SKM-1 (cell line): ENCODE data around the gene OR51E1.

Experiments
- DNase-seq: peaks from one replicate; lab custom pipeline; 2025; ENCODE audit not compliant: unreplicated experiment; lab: John Stamatoyannopoulos, UW

The OR51E1 gene, protein sequence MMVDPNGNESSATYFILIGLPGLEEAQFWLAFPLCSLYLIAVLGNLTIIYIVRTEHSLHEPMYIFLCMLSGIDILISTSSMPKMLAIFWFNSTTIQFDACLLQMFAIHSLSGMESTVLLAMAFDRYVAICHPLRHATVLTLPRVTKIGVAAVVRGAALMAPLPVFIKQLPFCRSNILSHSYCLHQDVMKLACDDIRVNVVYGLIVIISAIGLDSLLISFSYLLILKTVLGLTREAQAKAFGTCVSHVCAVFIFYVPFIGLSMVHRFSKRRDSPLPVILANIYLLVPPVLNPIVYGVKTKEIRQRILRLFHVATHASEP

DNA sequence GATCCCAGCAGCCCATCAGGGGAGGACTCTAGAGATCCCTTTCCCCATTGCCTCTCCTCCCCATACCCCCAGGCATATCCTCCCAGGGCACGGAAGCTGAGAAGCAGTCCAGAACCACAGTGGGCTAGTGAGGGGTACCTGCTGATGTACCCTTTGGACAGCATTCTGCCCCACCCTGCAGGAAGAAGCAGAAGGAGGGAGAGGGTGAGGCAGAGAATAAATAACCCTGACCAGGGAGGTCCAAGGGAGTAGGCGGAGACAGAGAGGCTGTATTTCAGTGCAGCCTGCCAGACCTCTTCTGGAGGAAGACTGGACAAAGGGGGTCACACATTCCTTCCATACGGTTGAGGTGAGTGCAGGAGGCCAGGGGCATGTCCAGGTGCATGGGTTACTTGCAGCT lies at the start of gene OR51E1:
Gene OR51E1 (plus strand): TSS at position 301 of the 400 bp plus-strand sequence. CDS start 8,545 bp downstream, outside the sequence.
- DNase-seq, result no peak

DNA sequence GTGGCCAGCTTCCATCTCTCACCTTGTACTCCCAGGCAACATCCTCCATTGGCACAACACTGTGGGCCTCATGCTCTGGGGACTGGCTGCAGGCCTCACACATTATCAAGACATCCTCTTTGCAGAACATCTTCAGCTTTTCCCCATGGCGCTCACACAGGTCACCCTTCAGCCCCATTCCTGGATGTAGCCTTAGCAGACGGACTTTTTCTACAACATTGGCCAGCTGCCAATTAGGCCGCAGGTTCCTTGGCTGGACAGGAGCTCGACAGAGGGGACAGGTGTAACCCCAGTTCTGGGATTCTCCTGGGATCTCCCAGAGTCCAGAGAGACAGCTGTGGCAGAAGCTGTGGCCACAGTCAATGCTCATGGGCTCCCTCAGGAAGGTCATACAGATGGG lies 38.7 kb upstream of the OR51E1 start:
- DNase-seq, result no peak

DNA sequence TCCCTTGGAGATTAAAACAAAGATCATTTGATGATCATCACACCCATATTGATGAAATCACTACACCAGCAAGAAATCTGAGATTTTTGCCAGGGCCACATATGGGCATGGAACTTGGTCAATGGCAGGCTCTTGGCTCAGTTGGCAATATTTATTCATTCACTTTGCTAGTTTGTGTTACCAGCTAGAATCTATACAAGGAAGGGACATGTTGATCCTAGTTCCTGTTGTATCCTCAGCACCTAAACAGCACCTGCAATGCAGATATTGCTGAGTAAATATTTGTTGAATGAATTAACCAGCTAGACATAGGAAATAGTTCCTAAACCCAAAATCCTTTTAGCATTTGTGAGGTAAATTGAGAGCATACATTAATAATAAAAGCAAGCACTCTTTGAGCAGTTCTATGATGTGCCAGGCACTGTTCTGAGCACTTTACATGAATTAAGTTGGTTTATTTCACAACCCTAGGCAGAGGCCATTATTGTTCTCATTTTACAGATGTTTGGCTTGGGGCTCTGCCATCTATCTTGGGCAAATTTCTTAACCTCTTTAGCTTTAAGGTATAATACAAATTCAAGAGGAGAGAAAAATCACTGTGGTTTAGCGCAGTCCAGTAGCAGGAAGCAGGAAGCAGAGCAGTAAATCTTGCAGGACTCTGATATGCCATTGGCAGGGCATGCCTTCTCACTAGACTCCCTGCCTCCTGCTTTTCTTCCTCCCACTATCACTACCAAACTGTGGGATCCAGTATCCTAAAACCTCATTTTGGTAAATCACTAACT lies 37.4 kb upstream of the OR51E1 start:
- DNase-seq, result no peak

DNA sequence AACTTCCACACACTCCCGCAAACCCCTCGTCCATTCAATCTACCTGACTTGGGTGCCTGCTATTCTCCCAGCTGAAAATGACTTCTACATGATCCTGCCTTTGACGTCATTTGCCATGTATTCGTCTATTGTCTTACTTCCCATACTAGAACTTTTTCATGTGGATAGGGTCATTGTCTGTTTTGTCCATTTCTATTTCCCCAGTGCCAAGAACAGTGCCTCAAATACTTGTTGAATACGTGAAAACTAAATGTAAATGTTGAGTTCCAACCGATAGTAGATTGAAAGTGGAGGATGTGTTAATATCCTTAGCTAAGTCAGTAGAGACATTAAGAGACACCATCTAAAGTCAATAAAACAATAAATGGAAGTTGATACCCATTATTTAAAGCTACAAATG lies 36.7 kb upstream of the OR51E1 start:
- DNase-seq, result no peak

DNA sequence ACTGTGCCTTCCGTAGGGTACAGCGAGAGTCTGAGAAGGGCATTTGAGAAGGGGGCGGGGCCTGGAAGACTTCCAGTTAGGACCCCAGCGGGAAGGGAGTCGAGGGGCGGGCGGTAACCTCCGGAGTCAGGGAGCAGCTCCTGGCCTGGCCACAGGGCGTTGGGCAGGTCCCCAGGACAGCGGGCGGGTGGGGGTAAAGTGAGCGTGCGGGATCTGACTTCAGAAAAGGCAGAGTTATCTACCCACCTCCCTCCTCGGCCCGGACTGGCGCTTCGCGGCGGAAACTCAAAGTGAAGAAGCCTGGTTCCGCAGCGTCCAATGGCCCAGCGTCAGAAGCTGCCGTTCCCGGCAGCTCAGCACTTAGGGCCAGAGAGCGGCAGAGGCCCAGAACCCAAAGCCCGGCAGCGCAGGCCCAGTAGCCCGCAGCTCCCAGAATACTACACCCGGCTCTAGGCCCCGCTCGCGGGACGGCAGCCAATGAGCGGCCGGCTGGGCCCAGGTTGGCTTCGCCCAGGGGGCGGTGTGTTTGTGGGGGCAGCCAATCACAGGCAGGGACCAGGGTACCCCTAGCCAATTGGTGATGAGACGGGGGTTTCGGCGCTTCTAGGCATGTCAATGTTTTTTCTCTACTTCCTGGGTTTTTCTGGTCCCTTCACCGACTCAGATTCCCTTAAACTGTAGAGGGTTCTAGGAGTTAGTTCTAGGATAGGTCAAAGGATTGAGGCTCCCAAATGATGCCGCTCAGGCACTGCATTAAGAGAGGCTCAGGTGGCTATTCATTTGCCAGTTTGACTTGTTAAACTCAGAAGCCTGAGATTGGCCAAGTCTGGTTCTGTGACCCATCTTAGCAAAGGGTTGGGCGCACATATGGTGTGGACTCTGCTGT lies 35.8 kb upstream of the OR51E1 start, which contains the start of gene TRIM68:
Gene TRIM68 (minus strand): TSS at position 451 of the 886 bp plus-strand sequence. CDS start 2,727 bp downstream, outside the sequence.
- peak; percentile 79 for DNase-seq

DNA sequence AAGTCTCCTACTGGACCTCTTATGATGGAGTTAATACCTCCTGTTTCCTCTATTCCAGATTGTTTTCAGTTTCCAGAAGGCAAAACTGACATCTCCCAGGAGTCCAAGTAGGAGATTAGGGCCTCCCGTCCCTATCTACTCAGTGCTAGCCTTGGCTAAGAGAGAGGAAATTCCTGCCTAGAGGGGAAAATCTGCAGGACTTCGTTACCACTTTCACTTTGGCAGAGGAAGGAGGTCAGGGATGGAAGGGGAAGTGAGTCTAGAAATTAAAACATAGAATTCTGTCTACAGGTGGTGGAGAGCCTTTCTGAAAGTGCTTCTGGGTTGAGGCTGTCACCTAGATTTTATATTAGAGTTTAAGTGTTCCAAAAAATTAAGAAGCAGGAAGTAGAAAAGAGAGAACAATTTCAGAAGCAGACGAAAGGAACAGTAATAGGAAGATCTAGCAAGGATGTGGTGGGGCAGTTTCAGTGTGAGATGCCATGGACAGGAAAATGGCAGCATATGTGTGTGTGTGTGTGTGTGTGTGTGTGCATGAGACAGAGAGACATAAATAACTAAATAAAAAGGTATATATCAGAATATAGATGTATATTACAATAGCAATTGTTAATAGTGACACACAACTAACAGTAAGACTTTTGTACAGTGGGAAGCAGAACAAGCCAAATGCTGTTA lies 33.4 kb upstream of the OR51E1 start:
- no peak for DNase-seq

DNA sequence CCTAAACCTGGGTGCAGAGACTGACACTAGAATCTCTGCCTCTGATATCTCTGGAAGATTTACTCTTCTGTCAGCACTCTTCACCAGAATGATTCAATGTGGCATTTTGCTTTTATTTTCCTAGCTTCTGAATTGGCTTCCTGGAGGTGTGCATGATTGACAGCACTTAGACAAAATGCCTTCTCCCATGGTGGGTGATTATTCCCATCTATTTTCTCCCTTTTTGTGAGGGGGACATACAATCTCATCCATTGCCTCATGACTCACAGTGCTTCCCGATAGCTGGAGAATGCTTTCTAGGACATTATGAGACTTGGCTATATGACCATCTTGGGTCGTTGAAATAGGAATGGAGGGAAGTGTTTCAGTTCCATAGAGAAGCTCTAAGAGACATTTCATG lies 31.8 kb upstream of the OR51E1 start:
- no peak for DNase-seq

DNA sequence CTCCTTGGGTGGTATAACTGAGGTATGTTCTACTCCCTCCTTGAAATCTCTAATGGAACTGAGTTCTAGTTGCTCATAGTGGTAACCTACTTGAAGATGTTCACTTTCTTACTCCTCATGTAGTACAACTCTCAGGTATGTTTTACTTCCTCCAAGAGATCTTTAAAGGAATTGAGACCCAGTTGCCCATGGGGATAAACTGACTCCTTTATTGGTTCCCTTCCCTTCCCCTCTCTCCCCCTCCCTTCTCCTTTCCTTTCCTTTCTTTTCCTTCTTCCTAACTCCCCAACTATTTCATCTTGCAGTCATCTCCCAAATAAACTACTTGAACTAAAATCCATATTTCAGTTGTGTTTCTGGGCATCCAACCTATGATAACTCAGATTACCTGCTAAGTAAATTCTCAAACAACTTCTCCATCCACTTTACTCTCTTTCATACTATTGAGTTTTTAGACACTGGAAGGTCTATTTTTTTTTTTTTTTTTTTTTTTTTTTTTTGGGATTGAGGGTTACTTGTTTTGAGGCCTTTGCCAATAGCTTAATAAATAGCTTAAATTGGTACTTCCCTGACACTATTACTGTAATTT lies 27.8 kb upstream of the OR51E1 start:
- DNase-seq, result no peak

DNA sequence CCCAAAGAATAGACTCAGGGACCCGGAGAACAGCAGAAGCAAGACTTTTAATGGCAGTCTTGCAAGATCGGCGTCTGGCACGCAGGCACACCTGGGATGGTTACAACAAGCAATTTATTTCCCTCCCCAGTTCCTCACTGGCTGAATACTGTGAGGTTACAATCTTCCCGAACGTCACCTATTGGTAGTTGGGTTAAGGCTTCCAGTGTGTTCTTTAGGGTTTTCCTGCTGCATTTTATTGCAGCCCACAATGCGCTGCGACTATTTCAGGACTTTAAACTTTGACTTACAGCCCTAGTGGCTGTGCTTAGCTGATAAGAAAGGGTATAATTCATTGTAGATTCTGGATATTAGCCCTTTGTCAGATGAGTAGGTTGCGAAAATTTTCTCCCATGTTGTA lies 24.3 kb upstream of the OR51E1 start:
- no peak for DNase-seq

DNA sequence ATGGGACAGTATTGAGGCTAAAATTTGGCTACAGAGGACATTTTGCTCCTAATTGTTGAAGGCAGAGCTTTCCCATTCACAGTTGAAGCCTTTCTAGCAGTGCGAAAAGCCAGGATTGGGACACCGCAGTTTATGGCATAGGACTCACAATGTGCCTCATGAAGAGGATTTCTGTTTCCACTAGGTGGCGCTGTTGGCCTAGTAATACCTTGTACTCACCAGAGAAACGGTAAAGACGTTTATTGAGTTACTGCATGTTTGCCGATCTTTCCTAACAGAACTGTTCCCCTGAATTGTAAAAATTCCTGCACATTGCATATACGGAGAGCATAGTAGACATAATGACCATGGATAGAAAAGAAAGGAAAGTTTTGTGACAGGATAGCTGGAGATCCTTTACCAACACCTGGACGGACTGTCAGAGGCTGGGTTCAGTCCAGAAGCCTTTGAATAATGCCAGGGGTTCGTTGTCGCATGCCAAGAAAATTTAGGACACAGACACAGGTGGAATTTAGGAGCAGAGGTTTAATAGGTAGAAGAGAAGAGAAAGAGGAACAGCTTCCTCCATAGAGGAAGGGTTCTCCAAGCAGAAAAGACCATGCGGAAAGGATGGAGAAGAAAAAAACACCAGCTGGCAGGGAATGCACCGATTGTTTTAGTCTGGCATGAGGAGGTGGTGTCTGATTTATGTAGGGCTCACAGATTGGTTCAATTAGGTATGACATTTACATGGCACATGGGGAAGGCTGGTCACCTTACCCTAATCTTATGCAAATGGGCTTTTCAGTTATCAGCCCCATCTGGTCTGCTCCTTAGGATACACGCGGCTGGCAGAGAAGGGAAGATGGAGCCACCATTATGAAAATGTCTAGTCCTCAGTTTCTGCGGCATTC lies 17.3 kb upstream of the OR51E1 start:
- DNase-seq, result peak; percentile 52

DNA sequence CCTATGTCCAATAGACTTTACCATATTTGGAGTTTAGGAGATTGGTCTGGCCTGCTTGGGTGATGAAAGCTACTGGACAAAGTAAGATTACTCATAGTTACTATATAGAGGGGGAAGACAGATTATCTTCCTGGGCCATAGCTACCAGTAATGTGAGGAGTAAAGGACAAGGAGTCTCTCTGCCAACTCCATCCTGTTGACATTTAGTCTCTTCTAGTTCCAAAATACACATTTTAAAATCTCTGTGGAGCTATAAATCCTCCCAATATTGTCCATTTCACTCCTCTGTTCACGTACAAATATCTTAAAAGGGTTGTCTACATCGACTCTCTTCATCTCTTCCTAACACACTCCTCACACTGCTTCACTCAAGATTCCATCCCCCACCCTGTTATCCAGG lies 7.6 kb upstream of the OR51E1 start:
- DNase-seq, result no peak

DNA sequence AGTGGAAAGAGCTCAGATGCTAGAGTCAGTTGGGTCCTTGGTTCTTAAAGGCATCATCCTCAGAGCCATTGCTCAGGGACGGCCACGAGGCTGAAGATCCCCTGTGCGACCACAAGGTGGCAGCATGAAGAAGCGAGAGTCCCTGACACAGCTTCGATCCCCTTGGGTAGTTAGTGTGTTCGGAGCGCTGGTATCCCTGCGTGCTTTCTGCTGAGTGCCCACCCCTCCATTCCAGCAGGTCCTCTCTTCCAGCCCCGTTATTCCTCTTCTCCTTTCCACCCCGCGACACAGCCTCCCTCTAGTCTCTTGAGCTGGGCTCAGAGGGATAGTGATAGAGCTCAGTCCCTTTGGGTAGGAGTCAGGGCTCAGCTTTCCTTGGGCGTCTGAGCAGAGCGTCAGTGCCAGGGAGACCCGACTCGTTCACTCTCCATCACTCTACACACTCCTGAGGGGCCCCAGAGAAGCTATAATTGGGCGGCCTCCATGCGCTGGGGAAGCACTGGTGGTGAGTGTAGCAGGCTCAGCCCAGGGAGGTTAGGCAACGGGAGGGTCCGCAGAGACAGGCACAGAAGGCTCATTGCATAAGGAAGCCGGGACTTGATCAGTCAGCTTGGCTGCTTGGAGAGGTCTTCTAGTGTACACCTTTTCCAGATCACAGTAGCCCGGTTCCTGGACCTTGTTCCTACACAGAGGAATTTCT lies 6.7 kb upstream of the OR51E1 start, which contains the start of gene OR51D1:
Gene OR51D1 (plus strand): TSS at position 516 of the 700 bp plus-strand sequence. CDS start 2,314 bp downstream, outside the sequence.
- DNase-seq, result peak; percentile 42

DNA sequence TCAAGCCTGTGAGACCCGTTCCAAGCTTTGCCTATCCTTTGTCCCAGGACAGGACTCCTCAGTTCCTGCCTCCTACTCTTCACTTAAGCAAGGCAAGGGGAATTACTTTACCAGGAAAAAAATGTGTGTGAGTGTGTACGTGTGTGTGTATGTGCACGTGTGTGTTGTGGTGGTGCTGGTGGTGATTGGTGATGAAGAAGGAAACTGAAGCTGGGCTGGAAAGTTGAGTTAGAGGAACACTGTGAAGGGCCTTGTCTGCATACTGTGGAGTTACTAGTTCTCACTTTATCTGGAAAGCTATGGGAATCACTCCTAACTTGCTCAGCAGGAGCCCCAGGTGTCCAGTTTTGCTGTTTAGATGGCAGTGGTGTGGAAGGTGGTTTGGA lies 6.1 kb upstream of the OR51E1 start:
- DNase-seq, result no peak

DNA sequence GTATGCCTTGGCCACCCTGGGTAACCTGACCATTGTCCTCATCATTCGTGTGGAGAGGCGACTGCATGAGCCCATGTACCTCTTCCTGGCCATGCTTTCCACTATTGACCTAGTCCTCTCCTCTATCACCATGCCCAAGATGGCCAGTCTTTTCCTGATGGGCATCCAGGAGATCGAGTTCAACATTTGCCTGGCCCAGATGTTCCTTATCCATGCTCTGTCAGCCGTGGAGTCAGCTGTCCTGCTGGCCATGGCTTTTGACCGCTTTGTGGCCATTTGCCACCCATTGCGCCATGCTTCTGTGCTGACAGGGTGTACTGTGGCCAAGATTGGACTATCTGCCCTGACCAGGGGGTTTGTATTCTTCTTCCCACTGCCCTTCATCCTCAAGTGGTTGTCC lies 3.9 kb upstream of the OR51E1 start:
- no peak for DNase-seq

DNA sequence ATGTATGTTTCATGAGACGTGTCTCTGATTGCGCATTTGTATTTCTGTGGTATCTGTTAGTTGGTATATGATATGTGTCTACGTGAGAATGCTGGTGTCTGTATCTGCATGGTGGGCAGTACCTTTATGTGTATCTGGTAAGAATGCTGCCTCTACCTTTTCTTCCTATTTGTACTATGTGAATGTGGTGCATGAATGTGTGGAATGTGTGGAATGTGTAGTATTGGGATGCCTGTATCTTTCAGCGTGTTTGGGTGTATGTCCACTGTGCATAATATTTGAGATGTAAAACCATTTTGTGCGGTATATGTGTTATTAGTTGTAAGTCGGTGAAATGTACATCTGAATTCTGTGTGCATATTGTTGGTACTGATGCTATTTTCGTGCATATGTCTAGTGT lies 2.3 kb upstream of the OR51E1 start:
- no peak for DNase-seq

DNA sequence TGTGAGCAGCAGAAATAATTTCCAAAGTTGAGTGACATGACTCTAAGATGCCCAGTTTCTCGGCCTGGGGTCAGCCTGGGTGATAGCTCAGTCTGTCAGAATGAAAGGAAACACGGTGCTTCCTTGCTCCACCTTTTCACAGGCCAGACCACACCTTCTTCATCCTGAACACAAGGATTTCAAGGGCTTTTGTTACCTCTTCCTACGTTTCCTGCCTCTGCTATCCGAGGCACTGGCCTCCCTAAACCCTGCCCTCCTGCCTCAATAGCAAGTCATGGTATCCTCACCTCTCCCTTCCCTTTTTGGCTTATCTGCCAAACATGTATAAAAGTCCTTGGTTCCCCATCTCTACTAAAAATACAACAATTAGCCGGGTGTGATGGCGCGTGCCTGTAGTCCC lies 1.7 kb upstream of the OR51E1 start:
- no peak for DNase-seq

DNA sequence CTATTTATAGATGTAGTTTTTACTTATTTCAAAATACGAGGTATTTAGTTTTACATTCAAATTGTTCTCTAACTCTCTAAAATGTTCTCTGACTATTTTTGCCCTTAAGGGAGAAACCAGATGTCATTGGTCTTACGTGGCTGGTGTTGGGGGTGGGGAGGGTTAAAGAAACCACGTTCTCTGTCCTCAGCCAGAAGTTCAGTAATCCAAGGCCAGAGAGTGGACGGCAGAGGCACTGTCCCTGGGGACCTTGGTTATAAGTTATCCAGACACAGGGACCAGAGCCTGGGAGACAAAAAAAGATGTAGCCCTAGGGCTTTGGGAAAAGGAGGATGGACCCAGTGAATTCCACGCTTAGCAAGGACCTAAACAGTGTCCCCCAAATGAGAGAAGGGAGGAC lies 706 bp upstream of the OR51E1 start:
- DNase-seq, result no peak

DNA sequence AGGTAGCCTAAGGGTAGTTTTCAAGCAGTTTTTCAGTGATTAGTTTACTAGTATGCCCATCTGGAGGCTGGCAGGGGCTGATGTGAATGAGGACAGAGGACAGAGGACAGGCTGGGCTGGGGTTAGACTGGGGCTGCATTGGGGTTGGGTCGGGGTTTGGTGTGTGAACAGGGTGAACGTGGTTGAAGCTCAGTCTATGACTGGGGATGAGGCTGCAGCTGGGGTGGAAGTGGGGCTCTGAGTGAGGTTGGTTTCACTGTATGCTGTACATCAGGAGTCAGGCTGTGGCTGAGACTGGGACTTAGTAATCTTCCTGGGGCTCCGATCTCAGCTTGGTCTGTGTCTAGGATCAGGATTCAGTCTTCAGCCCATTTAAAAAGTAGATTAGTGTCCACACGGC lies 451 bp downstream of the OR51E1 start:
- DNase-seq, result no peak

DNA sequence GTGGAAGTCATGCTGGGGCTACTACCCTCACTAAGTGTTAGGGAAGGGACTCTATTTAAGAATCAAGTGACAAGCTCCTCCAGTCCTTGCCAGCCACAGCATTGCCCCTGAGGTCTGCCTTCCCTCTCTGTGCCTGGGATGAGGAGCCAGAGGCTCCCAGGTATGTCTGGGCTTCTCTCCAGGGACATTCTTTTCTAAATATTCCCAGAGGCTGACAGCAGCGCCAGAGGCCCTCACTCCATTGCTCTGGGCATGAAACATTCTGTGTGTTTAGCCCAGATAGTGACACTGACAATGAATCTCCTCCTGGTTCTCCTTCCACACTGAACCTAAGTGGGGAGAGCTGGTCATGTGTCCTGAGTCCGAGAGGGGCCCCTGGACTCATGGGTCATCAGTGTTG lies 2.2 kb downstream of the OR51E1 start:
- no peak for DNase-seq
